ENCODE results near the gene PDGFA. TPM values are rescaled to one million over a fixed set of nuclear protein-coding genes. Genes with fewer than 3 reads are reported as not detected.
"Not testable (repeated sequence)": the region's sequence is repeated elsewhere in the genome, so short reads cannot be mapped to it uniquely, and the experiment has no call there.

Gene PDGFA
- total RNA-seq, 1 donor from 2014 or later = 42.4 TPM

DNA sequence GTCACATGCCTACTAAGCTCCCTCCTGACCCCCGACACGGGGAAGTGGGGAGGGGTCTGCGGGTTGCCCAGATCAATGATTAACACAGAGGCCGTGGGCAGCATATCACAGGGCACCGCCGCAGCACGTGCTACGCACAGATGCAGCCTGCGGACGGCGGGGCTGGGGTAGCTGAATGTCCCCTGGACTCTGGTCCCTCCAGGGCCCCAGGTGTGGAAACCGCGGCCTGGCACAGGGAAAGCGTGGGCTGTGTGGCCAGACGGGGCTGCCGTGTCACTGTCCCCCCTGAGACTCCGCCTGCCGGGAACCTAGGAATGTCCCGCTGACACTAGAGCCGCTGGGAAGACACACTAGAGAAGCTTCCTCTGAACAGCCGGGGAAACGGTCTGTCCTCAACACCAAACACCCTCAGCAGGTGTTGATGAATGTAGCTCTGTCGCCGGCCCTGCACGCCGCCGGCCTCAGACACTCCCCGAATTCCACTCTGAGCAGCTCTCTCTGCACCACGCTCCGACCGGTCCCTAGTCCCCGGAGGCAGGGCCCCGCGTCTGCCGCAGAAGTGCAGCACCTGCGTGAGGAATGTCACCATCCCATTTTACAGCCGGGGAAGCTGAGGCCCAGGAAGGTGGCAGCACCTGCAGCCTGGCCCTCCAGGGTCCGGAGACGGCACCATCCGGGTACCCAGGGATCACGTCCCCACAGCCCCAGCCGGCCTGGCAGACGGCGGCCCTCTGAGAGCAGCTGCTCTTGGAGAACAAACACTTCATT lies 33.4 kb upstream of the PDGFA start:
- no peak for FAIRE-seq
- no peak for DNase-seq (ENCODE audit: low spot score in 2 of 2)

DNA sequence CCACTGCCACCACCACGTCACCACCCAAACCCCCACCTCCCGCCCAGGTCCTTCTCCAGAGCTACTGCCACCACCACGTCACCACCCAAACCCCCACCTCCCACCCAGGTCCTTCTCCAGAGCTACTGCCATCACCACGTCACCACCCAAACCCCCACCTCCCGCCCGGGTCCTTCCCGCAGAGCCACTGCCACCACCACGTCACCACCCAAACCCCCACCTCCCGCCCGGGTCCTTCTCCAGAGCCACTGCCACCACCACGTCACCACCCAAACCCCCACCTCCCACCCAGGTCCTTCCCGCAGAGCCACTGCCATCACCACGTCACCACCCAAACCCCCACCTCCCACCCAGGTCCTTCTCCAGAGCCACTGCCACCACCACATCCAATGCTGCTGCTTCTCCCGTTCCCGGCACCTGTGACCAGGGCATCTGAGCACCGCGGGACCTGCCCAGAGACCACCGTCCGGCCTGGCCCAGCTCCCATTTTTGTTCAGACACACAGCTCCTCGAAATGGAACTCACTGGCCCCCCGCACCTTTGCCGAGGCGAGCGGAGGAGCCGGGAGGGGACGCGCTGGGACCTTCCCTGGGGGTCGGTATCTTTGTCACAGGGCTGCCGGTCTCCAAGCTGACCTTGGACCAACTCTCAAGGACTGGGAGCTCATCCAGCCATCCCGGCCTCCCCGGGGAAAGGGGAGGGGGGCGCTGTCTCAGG lies 32.7 kb upstream of the PDGFA start:
- FAIRE-seq; DNase-seq (ENCODE audit: low spot score in 2 of 2): not testable (repeated sequence)

DNA sequence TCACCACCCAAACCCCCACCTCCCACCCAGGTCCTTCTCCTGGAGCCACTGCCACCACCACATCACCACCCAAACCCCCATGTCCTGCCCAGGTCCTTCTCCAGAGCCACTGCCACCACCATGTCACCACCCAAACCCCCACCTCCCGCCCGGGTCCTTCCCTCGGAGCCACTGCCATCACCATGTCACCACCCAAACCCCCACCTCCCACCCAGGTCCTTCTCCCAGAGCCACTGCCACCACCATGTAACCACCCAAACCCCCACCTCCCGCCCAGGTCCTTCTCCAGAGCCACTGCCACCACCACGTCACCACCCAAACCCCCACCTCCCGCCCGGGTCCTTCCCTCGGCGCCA lies 31.9 kb upstream of the PDGFA start:
- DNase-seq (ENCODE audit: low spot score in 2 of 2); FAIRE-seq: not testable (repeated sequence)

DNA sequence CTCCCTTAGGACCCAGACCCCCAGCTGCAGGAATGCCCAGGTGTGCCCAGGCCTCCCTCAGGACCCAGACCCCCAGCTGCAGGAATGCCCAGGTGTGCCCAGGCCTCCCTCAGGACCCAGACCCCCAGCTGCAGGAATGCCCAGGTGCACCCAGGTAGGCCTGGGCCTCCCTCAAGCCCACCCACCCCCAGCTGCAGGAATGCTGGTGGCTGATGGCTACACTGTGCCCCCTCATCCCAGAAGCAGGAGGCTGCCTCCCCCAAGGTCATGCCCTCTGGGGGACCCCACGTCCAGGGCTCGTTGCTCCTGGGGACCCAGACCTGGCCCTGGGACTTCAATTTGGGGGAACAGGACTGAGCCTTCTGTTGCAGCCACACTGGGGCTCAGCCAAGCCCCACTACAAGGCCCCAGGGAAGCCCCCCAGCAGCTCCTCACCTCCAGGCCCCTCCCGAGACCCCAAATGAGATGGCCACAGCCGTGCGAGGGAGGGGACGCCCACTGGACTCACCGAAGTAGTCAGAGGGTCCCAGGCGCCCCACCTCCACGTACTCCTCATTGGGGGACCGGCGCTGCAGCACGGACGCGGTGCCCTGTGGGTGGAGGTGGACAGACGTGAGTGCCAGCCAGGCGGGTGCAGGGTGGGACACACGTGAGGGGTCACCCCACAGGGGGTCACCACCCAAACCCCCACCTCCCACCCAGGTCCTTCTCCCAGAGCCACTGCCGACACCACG lies 31.4 kb upstream of the PDGFA start:
- no peak for FAIRE-seq

GRCh38 chr7:549891-550625 lies 30.4 kb upstream of the PDGFA start:
- no peak for FAIRE-seq

More for the DNA sequence above, 31.4 kb upstream of the PDGFA start:
- no peak for DNase-seq (ENCODE audit: low spot score in 2 of 2)

GRCh38 chr7:549066-549890 lies 29.6 kb upstream of the PDGFA start:
- DNase-seq (ENCODE audit: low spot score in 2 of 2) (no peak), FAIRE-seq (no peak)

More at GRCh38 chr7:549891-550625, 30.4 kb upstream of the PDGFA start:
- DNase-seq (ENCODE audit: low spot score in 2 of 2) = no peak

DNA sequence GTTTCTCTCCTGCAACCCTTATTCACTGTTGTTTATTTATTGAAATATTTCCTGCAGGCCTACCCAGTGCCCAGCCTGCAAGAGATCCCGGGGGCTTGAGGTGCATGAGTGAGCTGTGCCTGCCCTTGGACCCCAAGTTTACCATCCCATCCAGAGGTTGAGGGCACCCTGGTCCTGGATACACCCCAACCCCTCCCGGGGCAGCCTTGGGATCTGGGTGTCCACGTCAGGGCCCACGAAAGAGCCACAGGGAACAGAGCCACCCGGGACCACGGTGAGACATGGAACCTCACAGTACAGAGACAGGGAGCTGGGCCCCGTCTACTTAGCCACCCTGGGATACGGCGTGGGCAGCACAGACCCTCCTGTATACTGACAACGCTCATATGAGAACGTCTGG lies 28.8 kb upstream of the PDGFA start:
- DNase-seq (ENCODE audit: low spot score in 2 of 2) = no peak
- no peak for FAIRE-seq

- FAIRE-seq (no peak), DNase-seq (ENCODE audit: low spot score in 2 of 2) (no peak)
These were observed 25.8 kb upstream of the PDGFA start for GRCh38 chr7:545470-545869.

DNA sequence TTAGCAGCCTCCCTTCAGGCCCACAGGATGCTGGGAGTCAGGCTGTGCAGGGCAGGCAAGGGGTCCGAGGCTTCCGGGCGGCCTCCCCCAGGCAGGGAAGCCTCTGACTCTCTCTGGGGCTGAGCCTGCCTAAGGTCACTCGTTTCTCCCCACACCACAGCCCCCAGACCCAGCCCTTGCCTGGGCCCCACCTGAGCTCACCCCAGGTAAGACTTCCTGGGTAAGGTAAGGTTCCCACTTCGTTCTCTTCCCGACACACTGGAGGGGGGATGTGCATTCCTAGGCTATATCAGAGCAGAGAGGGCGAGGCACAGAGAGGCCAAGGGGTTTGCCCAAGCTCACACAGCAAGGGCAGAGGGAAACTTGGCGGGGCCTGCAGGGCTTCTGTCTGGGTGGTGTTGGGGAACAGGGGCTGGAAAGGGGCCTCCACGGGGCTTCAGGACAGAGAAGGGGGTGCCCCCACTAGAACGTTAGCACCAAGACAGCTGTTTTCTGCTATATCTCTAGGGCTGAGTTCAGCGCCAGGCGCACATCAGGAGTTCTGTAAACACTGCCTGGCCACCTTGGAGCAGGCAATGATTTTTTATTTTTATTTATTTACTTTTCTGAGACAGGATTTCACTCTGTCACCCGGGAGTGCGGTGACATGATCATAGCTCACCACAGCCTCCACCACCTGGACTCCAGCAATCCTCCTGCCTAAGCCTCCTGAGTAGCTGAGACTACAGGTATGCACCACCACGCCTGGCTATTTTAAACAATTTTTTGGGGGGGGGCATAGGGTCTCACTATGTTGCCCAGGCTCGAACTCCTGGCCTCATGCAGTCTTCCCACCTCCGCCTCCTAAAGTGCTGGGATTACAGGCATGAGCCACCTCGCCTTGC lies 24.9 kb upstream of the PDGFA start:
- FAIRE-seq = no peak
- no peak for DNase-seq (ENCODE audit: low spot score in 2 of 2)

GRCh38 chr7:543501-544337 lies 24.1 kb upstream of the PDGFA start:
- no peak for DNase-seq (ENCODE audit: low spot score in 2 of 2)
- FAIRE-seq = no peak

GRCh38 chr7:542713-543500 lies 23.3 kb upstream of the PDGFA start:
- no peak for FAIRE-seq
- no peak for DNase-seq (ENCODE audit: low spot score in 2 of 2)

DNA sequence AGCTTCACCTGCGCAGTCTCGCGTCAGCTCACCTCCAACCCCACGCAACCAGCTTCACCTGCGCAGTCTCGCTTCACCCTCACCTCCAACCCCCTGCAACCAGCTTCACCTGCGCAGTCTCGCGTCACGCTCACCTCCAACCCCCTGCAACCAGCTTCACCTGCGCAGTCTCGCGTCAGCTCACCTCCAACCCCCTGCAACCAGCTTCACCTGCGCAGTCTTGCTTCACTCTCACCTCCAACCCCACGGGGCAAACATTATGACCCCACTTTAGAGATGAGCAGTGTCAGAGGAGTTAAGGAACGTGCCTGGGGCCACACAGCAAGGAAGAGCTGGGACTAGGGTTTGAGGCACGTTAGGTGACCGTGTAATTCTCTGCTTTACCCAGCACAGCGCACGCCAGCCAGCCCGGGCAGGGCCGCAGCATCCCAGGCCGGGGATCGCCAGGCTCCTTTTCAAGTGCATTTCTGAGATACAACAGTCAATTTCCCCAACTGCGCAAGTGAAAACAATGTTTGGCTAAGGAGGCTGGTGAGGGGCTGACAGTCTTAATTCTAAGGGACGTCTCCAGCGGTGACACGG lies 22.6 kb upstream of the PDGFA start:
- no peak for DNase-seq (ENCODE audit: low spot score in 2 of 2)

DNA sequence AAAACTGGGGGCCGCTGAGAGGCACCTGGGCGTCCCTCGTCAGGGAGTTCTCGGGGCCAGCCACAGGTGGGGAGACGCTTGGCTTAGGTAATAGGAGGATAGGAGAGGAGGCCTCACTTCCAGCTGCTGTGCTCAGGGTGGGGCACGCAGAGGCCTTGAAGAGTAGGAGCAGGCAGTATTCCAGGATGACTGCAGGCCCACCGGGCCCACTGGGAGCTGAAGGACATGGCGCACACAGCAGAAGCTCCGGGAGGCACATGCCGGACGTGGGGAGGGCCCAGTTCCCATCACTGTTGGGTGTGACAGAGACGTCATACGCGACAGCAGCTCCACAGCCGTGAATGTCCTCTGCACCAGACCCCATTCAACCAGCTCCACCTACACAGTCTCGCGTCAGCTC lies 22.0 kb upstream of the PDGFA start:
- FAIRE-seq = no peak

More for the DNA sequence above, 22.6 kb upstream of the PDGFA start:
- FAIRE-seq = no peak

GRCh38 chr7:540997-541396 lies 21.4 kb upstream of the PDGFA start:
- no peak for DNase-seq (ENCODE audit: low spot score in 2 of 2)
- no peak for FAIRE-seq

More for the DNA sequence above, 22.0 kb upstream of the PDGFA start:
- no peak for DNase-seq (ENCODE audit: low spot score in 2 of 2)

GRCh38 chr7:540579-540978 lies 20.9 kb upstream of the PDGFA start:
- DNase-seq (ENCODE audit: low spot score in 2 of 2) (no peak), FAIRE-seq (no peak)

DNA sequence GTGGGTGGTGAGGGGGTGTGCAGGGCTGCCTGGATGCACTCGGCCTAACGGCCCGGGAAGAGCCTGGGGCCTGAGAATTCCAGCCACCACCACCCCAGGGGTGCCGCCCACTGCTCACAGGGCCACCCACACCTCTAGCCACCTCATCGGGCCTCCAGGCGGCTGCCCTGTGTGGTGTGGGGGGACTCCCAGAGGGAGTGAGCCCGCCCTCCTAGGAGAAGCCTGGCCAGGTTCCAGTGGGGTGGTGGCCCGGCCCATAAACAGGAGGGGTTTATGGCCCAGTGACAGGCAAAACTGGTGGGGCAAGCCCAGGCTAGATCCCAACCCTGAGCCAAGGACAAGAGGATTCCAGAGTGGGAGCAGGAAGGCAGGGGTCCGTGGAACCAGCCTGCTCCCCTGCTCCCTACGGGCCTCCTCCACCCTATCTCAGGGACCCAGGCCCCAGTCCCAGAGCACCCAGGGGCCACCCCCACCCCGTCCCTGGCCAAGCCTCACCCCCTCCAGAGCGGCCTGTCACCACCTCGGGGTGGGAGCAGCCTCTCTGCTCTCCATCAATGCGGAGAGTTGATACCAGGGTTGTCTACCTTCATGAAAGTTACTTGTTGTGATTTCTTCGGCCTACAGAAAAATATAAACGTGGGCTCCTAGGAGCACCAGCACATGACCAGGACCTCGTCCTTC lies 20.2 kb upstream of the PDGFA start:
- DNase-seq (ENCODE audit: low spot score in 2 of 2) (no peak), FAIRE-seq (no peak)

Data from frontal cortex (tissue), 4 donors.